ENCODE results near the gene AP3B1. TPM values are rescaled to one million over a fixed set of nuclear protein-coding genes. Genes with fewer than 3 reads are reported as not detected.

Gene AP3B1
- total RNA-seq, 1 experiment from 2014 or later: 50.3 TPM

- DNase-seq (ENCODE audit: low spot score): no peak
- no peak for ATAC-seq
- POLR2A ChIA-PET: interaction anchor here (0.7 kb wide), 1 partner anchor 20 kb away, joined by 3 read pairs; no protein-coding TSS in a partner anchor
- H3K4me1 Mint-ChIP-seq: peaks cover 28% of the 10 kb centered on the region
- no peaks in the 10 kb centered on the region for H3K9me3 Mint-ChIP-seq
- no peak overlapping the region for H3K27ac Mint-ChIP-seq
- peak overlapping the region; percentile 20; the same call in 1 of the 2 replicates for H3K4me3 Mint-ChIP-seq
- H3K27me3 Mint-ChIP-seq (ENCODE audit: low read depth): peaks cover 92% of the 10 kb centered on the region
- TF ChIP-seq ZNF281 (CRISPR knock-in tag; IDR thresholded peaks at IDR 0.05) (no peak), SP1 (CRISPR knock-in tag; conservative IDR thresholded peaks at IDR 0.05) (no peak), ZNF423 (CRISPR knock-in tag; IDR thresholded peaks at IDR 0.05) (no peak), FOXP1 (CRISPR knock-in tag; IDR thresholded peaks at IDR 0.05; ENCODE audit: borderline replicate concordance) (no peak), TEAD1 (CRISPR knock-in tag; IDR thresholded peaks at IDR 0.05) (no peak), AR (CRISPR knock-in tag; IDR thresholded peaks at IDR 0.05) (no peak), MXD4 (CRISPR knock-in tag; IDR thresholded peaks at IDR 0.05; ENCODE audit: borderline replicate concordance) (no peak), ESRRA (CRISPR knock-in tag; IDR thresholded peaks at IDR 0.05; ENCODE audit: borderline replicate concordance) (no peak), AFF4 (CRISPR knock-in tag; IDR thresholded peaks at IDR 0.05; ENCODE audit: borderline replicate concordance) (no peak), PREB (CRISPR knock-in tag; IDR thresholded peaks at IDR 0.05; ENCODE audit: borderline replicate concordance) (no peak), ZNF532 (CRISPR knock-in tag; IDR thresholded peaks at IDR 0.05; ENCODE audit: borderline replicate concordance) (no peak), ETV6 (CRISPR knock-in tag; IDR thresholded peaks at IDR 0.05) (no peak), ATF6 (CRISPR knock-in tag; IDR thresholded peaks at IDR 0.05) (no peak), IRF1 (CRISPR knock-in tag; IDR thresholded peaks at IDR 0.05) (no peak), GRHL2 (CRISPR knock-in tag; IDR thresholded peaks at IDR 0.05; ENCODE audit: insufficient replicate concordance, severe bottlenecking) (no peak), TEAD4 (CRISPR knock-in tag; IDR thresholded peaks at IDR 0.05) (no peak)
- H3K36me3 Mint-ChIP-seq: no peaks in the 10 kb centered on the region
- CTCF ChIA-PET: no interaction called here
Observed at GRCh38 chr5:77960305-77960704, 334.2 kb downstream of the AP3B1 start.
